ENCODE results near the gene PBXIP1.
"Not testable (repeated sequence)": the region's sequence is repeated elsewhere in the genome, so short reads cannot be mapped to it uniquely, and the experiment has no call there.

PBXIP1 gene

DNA sequence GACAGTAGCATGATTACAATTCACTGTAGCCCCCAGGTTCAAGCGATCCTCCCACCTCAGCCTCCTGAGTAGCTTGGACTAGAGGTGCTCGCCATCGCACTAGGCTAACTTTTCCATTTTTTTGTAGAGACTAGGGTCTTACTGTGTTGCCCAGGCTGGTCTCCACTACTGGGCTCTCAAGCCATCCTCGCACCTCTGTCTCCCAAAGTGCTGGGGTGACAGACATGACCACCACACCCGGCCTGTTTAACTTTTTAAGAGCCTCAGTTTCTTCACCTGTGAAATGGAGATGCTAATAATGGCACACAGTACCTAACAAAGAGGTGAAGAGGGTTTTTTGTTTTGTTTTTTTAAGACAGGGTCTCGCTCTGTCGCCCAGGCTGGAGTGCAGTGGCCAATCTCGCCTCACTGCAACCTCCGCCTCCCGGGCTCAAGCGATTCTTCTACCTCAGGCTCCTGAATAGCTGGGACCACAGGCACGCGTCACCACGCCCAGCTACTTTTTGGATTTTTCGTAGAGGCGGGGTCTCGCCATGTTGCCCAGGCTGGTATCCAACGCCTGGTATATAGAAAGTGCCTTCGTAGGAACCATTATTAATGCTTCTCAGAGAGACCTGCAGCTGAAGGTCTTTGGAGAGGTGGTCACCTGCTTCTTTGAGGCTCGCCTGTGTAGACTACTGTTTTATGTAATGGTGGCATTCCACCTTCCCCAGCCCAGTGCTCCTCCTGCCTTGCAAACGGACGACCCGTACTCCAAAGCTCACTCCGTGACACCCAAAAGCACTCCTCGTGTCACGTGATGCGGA is 19.9 kb downstream of the PBXIP1 start:
- DNase-seq: no peak

DNA sequence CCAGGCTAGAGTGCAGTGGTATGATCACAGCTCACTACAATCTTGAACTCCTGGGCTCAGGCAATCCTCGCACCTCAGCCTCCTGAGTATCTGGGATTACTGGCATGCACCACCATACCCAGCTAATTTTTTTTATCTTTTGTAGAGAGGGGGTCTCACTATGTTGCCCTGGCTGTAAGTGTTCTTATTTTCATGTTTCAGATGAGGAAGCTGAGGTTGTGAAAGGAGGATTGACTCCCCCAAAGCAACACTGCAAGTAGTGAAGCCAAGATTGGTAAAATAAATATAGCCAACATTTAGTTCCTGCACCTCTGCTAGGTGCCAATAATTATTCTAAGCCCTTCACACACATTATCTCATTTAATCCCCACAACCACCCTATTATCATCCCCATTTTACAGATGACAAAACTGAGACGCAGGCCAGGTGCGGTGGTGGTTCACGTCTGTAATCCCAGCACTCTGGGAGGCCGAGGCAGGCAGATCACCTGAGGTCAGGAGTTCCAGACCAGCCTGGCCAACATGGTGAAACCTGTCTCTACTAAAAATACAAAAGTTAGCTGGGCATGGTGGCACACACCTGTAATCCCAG is 21.4 kb downstream of the PBXIP1 start:
- no peak for DNase-seq

DNA sequence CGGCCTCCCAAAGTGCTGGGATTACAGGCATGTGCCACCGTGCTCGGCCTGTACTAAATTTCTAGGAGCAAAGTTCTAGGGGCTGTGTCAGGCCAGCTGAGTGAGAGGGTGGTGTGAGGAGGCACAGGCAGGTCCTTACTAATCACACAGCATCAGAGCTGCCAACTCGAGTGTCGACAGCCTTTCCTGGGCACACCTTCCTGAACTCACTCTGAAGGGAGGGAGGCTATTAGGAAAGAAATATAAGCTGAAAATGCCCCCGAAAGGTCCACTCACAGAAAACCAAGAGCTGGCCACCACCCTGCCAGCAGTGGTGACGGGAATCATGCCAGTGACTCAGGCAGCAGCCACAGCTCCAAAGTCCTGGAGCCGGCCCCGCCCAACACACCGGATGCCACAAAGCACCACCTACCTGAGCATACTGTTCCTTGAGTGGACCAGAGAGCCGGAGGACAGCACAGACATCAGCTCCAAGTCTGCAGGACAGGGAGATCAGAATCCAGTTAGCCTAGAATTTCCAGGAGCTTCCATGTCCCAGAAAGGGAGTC is 23.9 kb downstream of the PBXIP1 start:
- DNase-seq: peak; percentile 69

DNA sequence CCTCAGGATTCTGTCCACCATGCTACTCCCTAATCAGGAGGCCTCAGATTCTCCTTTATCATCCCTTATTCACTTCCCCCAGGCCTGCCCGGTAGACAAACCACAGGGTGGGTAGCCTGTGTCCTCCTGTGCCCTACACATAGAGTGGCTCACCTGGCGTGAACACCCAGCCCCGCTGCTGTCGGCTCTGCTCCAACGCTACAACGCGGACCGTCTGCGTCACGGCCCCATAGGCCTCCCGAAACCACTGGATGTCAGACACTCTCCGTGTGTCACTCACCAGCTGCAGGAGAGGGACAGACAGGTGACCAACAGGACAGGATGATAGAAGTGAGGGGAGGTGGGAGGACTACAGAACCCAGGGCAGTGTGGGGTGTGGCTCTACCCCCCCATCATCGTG is 29.7 kb downstream of the PBXIP1 start:
- no peak for DNase-seq

DNA sequence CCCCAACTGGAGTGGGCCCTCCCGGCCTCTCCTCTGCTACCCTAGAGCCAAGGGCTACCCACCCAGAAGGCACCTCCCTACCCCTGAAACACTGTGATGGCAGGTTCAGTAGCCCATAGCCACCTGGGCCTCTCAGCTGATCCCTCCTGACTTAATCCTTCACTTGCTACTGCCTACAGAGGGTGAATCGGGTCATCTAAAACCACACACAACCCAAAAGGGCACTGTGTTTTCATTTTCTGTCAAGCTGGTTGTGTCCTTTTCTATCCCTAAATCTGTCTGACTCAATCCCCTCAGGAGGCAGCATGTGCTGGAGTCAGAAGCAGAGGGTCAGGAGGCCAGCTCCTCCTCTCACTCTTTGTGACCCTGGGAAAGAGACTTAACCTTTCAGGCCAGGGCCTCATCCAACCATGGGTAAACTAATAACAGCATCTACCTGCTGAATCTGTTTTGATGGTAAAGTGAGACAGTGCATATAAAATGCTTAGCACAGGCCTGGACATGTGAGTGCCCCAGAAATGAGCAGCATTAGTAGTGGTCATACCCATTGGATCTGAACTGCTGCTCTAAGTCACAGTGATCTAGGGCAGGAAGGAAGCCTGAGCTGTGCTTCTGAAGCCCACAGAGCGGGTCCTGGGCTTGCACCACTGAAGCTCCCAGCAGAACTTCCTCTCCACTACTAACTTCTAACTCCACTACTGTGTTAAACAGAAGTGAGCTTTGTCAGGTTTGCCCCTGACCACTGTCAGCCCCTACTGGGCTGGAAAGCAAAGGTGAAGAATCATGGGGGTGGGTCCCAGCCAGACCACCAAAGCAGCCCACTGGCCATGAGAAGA is 30.3 kb downstream of the PBXIP1 start:
- DNase-seq: no peak

DNA sequence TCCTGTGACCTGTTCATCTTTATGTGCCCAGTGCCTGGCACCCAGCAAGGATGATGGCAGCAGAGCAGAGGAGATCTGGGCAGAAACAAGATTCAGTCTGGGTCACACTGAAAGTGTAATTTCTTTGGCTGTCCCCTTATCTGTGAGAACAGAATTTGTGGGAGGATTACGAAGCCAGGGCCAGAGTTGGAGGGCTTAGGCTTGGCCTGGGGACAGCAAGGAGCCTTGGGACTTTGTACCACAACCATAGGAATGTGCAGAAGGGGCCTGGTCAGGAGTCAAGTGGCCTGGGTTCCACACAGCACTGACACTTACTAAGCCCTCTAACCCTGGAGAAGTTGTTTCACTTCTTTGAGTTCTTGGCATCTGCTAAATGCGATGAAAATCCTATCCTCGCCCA is 32.2 kb downstream of the PBXIP1 start:
- DNase-seq: no peak

DNA sequence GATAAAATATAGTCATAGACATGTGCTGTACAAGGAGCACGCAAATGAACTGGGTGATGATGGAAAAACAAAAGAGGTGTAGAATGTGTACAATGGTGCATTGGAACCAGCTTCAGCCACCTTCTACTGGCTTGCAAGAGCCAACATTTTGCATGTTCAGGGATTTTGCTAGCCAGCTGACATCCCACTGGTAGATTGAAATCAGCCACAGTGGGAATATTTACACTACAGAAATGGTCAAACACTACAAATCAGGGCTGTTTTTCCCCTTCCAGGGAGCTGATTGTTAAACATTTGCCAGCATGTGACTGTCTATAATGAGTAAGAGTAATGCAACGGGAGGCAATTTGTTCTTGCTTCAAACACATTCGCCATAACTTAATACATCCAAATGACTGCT is 42.6 kb downstream of the PBXIP1 start:
- no peak for DNase-seq

DNA sequence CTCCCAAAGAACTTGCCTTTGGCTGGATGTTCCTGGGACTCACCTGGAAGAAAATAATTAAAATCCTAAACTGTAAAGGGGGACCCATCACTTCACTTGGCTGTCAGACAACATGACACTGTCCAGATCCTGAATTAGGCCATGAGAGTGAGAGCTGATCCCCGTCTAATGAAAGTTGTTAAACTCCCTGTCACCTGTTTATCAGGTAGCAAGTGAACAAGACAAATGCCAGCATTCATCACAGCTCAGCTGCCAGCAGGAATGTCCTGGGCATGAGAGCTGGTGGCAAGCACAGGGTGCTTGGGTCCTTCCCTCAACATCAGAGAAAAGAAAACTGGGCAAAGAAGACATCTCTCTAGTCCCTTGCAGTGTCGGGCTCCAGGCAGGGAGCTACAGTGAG is 43.1 kb downstream of the PBXIP1 start:
- DNase-seq: no peak

DNA sequence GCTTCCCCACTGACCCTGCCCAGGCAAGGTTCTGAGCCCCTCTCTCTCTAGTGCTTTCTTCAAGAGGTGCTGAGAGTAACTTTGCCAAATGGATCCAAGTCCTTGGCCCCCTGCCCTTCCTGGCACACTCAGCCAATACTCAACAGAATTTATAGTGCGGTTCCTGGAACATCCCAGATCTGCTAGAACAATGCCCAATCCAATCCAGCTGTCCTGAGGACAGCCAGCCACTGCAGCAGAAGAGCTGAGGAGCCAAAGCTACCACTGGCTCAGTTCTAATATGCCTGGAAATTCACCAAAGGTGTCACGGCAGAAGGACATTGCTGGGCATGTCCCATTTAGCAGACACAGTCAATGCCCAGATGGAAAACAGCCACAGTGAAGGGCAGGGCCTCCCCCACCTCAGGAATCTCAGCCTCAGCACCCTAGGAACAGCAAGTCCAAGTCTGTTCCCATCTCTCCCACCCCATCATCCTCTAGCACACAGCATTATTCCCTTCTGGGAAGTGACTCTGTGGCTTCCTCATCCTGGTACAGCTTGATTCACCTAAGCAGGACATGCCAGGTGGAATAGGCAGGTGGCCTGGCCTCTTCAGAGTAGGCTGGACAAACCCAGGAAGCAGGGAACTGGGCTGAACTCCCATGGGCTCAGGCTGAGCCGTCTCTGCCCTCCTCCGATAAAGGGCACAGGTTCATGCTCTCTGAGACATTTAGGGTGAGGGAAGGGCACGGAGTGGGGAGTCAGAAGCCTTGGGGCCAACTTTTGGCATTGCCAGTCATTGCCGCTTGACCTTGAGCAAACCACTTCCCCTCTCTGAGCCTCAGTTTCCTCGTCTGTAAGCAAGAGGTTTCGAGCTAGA is 44.0 kb downstream of the PBXIP1 start:
- DNase-seq: no peak

DNA sequence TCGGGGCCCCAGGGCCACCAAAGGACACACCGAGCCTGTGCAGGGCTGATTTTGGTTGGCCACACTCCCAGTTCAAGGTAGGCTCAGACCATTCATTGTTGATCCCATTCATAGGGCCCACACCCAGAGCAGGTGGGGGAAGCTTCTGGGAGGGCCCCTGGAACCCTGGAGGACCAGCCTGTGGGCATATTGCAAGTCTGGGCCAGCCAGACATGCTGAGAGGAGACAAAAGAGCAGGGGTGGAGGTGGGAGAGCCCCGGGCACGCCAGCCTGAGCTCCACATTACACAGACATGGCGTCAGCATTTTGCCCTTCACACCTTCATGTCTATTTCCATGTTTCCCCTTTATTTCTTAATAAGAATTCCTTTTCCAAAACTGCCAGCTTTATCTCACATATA is 45.0 kb downstream of the PBXIP1 start:
- no peak for DNase-seq

DNA sequence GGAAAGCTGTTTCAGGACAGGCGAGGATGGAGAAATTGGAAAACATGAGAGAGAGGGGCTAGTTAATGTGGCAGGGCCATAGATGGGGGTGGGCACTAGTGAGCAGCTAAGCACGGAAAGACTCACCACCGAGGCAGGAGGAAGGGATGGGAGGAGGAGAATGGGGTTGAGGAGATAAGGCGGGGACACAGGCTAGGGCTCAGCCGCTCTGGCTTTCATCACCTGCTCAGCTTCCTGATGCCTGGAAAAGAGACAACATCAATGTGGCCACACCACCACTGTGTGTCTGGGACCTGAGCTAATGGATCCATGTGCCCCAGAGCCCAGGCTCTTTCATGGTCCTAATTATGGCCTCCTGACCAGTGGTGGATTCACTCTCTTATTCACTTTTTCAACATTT is 47.0 kb downstream of the PBXIP1 start:
- no peak for DNase-seq

DNA sequence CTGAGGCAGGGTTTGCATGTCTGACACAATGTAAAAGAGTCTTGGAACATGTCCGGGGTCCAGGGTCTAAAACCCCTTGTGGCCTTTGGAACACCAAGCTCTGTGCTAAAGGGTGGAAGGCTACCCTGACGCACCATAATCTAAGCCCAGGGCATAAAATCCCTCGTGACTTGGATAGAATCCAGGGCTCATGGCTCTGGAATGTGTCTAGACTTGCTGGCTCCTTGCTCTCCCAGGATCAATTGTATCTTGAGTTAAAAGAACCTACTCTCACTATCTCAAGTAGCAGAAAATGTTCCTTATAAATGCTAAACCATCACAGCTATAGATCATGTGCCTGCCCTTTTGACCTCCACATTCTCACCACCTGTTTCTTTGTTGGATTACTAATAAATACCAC is 47.8 kb downstream of the PBXIP1 start:
- not testable (repeated sequence) for DNase-seq

DNA sequence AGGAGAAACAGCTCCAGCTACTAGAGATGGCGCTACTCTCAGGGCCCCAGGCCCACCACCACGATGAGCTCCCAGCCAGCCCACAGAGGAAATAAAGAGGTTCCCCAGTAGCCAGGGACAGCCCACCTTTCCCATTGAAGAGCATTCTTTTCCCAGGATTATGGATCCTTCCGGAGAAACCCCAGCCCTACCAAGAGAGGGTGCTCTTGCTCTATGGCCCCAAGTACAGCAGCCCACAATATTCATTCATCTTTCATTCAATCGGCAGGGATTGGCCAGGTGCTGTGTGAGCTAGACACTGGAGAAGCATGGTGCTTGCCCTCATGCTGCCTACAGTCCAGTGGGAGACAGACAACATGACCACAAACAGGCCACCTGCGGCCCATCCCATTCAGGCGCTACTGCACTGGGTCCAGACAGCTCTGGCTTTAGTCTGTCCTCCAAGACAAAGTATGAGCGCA is 49.2 kb downstream of the PBXIP1 start:
- no peak for DNase-seq

DNA sequence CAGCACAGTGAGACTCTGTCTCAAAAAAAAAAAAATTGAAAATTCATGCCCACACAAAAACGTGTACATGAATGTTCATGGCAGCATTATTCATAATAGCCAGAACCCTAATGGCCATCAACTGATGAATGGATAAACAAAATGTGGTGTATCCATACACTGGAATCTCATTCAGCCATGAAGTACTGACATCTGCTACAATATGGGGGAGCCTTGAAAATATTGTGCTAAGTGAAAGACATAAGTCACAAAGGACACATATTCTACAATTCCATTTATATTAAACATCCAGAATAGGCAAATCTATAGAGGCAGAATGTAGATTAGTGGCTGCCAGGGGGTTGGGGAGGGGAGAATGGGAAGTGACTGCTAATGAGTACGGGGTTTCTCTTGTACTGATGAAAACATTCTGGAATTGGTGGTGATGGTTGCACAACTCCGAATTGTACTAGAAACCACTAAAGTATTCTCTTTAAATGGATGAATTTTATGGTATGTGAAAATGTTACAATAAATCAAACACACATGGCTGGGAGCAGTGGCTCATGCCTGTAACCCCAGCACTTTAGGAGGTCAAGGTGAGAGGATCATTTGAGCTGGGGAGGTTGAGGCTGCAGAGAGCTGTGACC is 52.8 kb downstream of the PBXIP1 start:
- DNase-seq: no peak

DNA sequence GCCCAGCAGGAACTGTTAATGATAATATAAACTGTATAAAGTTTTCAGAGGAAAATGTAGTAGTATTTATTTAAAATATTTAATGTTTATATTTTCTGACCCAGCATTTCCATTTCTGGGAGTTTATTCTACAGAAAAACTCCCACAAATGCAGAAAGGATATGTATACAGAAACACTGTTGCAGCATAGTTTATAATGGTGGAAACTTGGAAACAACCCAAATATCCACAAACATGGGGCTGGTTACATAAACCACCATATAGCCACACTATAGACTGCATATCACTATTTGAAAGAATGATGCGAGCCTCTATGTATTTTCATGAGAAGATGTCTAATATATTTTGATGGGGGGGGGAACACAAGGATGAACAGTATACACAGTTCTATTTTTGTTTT is 54.3 kb downstream of the PBXIP1 start:
- DNase-seq: no peak

DNA sequence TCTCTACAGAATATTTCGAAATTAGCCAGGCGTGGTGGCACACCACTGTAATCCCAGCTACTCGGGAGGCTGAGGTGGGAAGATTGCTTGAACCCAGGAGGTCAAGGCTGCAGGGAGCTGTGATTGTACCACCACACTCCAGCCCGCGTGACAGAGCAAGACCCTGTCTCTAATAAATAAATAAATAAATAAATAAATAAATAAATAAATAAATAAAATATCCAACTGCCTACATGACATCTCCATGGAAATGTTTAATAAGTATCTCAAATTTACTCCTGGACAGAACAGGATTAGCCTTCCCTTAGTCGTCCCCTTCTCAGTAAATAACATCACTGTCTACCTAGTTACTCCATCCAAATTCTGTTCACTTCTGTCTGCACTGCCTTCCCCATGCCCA is 56.9 kb downstream of the PBXIP1 start:
- DNase-seq: no peak

DNA sequence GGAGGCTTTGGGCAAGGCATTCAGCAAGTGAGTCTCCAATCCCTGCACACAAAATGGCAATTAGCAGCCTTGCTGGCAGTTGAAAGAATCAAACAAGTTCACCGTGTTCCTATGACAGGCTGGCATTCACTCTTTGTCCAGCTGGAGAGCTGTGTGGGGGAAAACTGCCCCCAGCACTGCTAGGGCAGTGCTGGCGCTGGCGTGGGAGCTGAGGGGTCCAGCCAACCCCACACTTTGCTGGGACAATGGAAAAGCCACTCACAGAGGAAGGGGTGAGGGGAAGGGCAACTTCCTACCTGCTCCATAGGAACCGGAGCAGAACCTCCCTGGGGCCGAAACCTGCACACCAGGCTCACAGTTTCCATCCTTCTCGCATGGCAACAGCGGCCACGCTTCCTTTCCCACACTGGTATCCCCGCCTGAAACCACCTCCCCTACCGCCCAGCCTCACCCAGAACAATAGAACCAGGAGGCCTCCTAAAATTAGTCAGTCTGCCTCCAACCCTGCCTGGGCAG is 59.1 kb downstream of the PBXIP1 start:
- no peak for DNase-seq

DNA sequence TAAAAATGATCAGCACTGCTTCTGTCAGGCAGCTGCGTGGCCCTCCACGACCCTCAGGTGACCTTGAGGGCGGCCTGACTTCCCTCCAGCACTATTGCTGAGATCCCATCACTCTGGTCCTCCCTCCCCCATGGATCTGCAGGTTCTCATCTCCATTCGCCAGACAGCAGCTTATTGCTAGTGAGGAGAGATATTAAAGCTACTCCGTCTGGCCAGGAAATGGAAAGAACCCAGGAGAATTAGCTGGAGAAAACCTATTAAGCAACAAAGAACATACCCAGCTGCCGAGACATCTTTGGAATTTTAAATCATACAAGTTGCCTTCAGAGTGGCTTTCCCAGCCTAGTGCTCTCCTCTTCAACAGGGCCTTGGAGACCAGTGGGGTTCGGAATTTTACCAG is 60.1 kb downstream of the PBXIP1 start:
- no peak for DNase-seq
